A673 (cell line): ENCODE measurements around the gene SPEG. TPM values are rescaled to one million over a fixed set of nuclear protein-coding genes. Genes with fewer than 3 reads are reported as not detected.

ENCODE experiments used
- BruUV-seq: library from RNA; stranded (reverse); fragments of 400-500 nt; replicated peaks from 2 replicates; lab custom pipeline; 2021; lab: Mats Ljungman, UMichigan
- CTCF ChIA-PET: fragments of 300-600 bp; sonication (Branson Sonifier 250); formaldehyde crosslinking; loops from one replicate; lab custom pipeline; 2022; ENCODE audit warnings: antibody characterized with exemption; lab: Charles Lee
- POLR2A ChIA-PET: fragments of 300-600 bp; sonication (Branson Sonifier 250); formaldehyde crosslinking; loops from one replicate; lab custom pipeline; 2022; ENCODE audit warnings: antibody characterized with exemption; ENCODE audit not compliant: low non-redundant PET; lab: Charles Lee
- DNase-seq: peaks from one replicate; pipeline ENCODE4 v3.0.0-alpha.2; 2015; ENCODE audit warnings: low spot score
- H3K27ac ChIP-seq: fragments of 200-600 bp; sonication (generic); 2 replicates; pipeline ENCODE4 v1.5.1; 2016; ENCODE audit warnings: mixed run types, low read depth, mild to moderate bottlenecking, mixed read lengths, antibody characterized with exemption, low read length; ENCODE audit not compliant: poor library complexity, severe bottlenecking
- H3K27me3 ChIP-seq: fragments of 200-600 bp; sonication (generic); replicated peaks from 2 replicates; pipeline ENCODE4 v1.6.1; 2017; ENCODE audit warnings: mixed run types, low read depth, mild to moderate bottlenecking, mixed read lengths, antibody characterized with exemption, low read length; ENCODE audit not compliant: insufficient read depth, poor library complexity
- H3K36me3 ChIP-seq: fragments of 200-600 bp; sonication (generic); 2 replicates; pipeline ENCODE4 v1.6.1; 2016; ENCODE audit warnings: mixed run types, mild to moderate bottlenecking, mixed read lengths, antibody characterized with exemption, low read length; ENCODE audit not compliant: insufficient read depth, poor library complexity, severe bottlenecking
- H3K4me1 ChIP-seq: fragments of 200-600 bp; sonication (generic); 2 replicates; pipeline ENCODE4 v1.6.1; 2017; ENCODE audit warnings: mixed run types, mild to moderate bottlenecking, mixed read lengths, antibody characterized with exemption, low read length; ENCODE audit not compliant: insufficient read depth, poor library complexity, severe bottlenecking
- H3K4me3 ChIP-seq: fragments of 200-600 bp; sonication (generic); 2 replicates; pipeline ENCODE4 v1.5.1; 2016; ENCODE audit warnings: low read depth, mixed run types, mild to moderate bottlenecking, mixed read lengths, low read length; ENCODE audit not compliant: poor library complexity, severe bottlenecking
- H3K9me3 ChIP-seq: fragments of 200-600 bp; sonication (generic); 2 replicates; pipeline ENCODE4 v1.6.1; 2016; ENCODE audit warnings: mixed run types, low read depth, mild to moderate bottlenecking, mixed read lengths, antibody characterized with exemption, low read length; ENCODE audit not compliant: poor library complexity, severe bottlenecking
- EZH2 ChIP-seq: fragments of 200-600 bp; sonication (generic); IDR thresholded peaks from 2 replicates; pipeline ENCODE4 v1.6.1; 2017; ENCODE audit warnings: borderline replicate concordance, low read depth, mild to moderate bottlenecking, mixed read lengths, antibody characterized with exemption, low read length; ENCODE audit not compliant: poor library complexity, severe bottlenecking
- intact Hi-C: fragments of 100-400 bp; cut with micrococcal nuclease; formaldehyde crosslinking; loops from one replicate; pipeline ENCODE4 v1.10.0; 2022; ENCODE audit not compliant: unreplicated experiment
- total RNA-seq: library from RNA; stranded (reverse); gene quantifications from 2 replicates; pipeline ENCODE4 v1.2.3, GENCODE V29; 2021
- TF ChIP-seq, protein P1 (sequence below): fragments of 300-800, 200-600 bp; sonication (generic); conservative IDR thresholded peaks from 2 replicates; pipeline ENCODE4 v1.5.1; 2017; ENCODE audit warnings: low read depth, mild to moderate bottlenecking, antibody characterized with exemption, low read length, moderate library complexity, mixed read lengths

SPEG gene
- total RNA-seq, 1 experiment from 2014 or later, result 8.4 TPM

DNA sequence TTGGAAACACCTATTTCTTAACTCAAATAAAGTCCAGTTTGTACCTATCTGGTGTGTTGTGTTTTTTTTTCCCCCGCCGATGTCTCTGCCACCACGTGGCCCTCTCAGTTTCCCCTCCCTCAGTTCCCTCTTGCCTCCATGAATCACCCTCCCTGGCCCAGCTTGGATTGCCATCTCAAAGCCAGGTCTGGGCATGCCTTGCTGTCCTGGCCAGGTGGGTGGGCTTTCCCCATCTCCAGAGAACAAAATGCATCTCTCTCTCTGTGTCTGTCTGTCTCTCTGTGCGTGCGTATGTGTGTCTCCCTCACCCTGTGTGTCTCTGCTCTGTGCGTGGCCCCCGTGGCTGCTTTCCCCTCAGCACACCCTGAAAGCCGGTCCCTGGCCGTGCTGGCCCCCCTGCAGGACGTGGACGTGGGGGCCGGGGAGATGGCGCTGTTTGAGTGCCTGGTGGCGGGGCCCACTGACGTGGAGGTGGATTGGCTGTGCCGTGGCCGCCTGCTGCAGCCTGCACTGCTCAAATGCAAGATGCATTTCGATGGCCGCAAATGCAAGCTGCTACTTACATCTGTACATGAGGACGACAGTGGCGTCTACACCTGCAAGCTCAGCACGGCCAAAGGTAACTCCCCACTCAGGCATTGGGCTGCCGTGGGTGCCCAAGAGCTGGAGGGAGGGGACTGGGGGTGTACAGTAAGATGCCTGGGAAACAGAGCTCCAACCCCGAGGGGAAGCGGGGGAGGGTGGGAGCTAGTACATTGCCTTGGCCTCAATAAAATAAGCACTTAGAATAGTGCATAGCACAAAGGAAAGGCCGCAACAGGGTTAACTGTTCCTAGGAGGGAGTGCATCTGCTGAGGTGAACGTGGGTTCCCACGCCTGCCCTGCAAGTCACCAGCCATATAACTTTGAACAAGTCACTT, 32.4 kb downstream of the SPEG start:
- POLR2A ChIA-PET, result no interaction called here
- no peak for DNase-seq
- Histone ChIP-seq H3K27ac (no peak overlapping the region), H3K9me3 (no peaks in the 10 kb centered on the region), H3K27me3 (no peaks in the 10 kb centered on the region), H3K4me3 (no peak overlapping the region), H3K4me1 (no peaks in the 10 kb centered on the region), H3K36me3 (no peaks in the 10 kb centered on the region)
- CTCF ChIA-PET, result no interaction called here
- no TSS peak for BruUV-seq
- intact Hi-C loops, result no loop called here
- TF ChIP-seq EZH2, result no peak
- TF ChIP-seq, protein P1, sequence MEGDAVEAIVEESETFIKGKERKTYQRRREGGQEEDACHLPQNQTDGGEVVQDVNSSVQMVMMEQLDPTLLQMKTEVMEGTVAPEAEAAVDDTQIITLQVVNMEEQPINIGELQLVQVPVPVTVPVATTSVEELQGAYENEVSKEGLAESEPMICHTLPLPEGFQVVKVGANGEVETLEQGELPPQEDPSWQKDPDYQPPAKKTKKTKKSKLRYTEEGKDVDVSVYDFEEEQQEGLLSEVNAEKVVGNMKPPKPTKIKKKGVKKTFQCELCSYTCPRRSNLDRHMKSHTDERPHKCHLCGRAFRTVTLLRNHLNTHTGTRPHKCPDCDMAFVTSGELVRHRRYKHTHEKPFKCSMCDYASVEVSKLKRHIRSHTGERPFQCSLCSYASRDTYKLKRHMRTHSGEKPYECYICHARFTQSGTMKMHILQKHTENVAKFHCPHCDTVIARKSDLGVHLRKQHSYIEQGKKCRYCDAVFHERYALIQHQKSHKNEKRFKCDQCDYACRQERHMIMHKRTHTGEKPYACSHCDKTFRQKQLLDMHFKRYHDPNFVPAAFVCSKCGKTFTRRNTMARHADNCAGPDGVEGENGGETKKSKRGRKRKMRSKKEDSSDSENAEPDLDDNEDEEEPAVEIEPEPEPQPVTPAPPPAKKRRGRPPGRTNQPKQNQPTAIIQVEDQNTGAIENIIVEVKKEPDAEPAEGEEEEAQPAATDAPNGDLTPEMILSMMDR, result no peak

DNA sequence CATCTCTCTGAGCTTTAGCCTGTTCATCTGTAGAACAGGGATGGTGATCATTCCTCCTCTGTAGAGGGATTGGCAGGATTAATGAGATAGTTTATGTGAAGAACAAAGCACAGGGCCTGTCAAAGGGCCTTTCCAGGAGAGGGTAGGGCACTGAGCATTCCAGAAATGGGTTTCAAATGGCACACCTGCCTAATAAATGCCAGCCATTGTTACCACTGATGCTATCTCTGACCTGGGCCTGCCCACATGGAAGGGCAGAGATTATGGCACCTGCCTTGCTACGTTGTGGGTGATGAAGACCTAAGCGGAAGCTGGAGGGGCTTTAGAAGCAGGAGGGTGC, 33.1 kb downstream of the SPEG start:
- TF ChIP-seq, protein P1, result no peak
- TF ChIP-seq EZH2, result no peak
- POLR2A ChIA-PET, result no interaction called here
- no peak for DNase-seq
- no TSS peak for BruUV-seq
- Histone ChIP-seq H3K4me1 (no peaks in the 10 kb centered on the region), H3K27me3 (no peaks in the 10 kb centered on the region), H3K9me3 (no peaks in the 10 kb centered on the region), H3K36me3 (no peaks in the 10 kb centered on the region), H3K27ac (no peak overlapping the region), H3K4me3 (no peak overlapping the region)
- intact Hi-C loops, result no loop called here
- CTCF ChIA-PET, result no interaction called here

DNA sequence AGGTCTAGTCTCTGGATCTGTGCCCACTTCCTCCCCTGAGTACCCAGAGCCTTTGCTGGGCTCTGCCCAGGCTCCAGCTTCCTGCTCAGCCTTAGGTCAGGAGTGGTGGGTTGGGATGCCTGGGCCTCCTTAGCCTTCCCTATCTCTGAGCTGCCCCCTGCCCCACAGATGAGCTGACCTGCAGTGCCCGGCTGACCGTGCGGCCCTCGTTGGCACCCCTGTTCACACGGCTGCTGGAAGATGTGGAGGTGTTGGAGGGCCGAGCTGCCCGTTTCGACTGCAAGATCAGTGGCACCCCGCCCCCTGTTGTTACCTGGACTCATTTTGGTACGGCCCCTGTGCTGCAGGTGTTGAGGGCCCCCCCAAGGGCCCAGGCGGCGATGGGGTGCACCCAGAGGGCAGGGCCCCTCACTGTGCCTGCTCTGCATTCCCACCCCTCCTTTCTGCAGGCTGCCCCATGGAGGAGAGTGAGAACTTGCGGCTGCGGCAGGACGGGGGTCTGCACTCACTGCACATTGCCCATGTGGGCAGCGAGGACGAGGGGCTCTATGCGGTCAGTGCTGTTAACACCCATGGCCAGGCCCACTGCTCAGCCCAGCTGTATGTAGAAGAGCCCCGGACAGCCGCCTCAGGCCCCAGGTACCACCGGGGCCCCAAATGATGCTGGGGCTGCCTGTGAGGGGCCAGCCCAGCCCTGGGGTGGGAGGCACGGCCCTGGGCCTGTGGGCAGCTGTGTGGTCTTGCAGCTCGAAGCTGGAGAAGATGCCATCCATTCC, 34.0 kb downstream of the SPEG start:
- no peak overlapping the region for H3K27ac ChIP-seq
- no peaks in the 10 kb centered on the region for H3K9me3 ChIP-seq
- no peaks in the 10 kb centered on the region for H3K36me3 ChIP-seq
- BruUV-seq, result no TSS peak
- no peaks in the 10 kb centered on the region for H3K4me1 ChIP-seq
- TF ChIP-seq EZH2, result no peak
- TF ChIP-seq, protein P1, result no peak
- intact Hi-C loops, result no loop called here
- no peak overlapping the region for H3K4me3 ChIP-seq
- CTCF ChIA-PET, result no interaction called here
- POLR2A ChIA-PET, result no interaction called here
- no peak for DNase-seq
- no peaks in the 10 kb centered on the region for H3K27me3 ChIP-seq
